SHP77 (cell line): Measurements from ENCODE around the gene SLC39A13.
A peak's percentile ranks its signal among the peaks of the same experiment; 100 is the strongest.

Source experiments
- DNase-seq, 2 experiments: peaks; one replicate each; lab custom pipeline; 2025; lab: John Stamatoyannopoulos, UW

Gene SLC39A13

GRCh38 chr11:47407746-47408590 lies at the start of gene SLC39A13:
Gene SLC39A13, plus strand, starts transcription at chr11:47408590. Its CDS starts 1,505 bp downstream, at chr11:47410095.
- peak; percentile 84 to 97 for DNase-seq

DNA sequence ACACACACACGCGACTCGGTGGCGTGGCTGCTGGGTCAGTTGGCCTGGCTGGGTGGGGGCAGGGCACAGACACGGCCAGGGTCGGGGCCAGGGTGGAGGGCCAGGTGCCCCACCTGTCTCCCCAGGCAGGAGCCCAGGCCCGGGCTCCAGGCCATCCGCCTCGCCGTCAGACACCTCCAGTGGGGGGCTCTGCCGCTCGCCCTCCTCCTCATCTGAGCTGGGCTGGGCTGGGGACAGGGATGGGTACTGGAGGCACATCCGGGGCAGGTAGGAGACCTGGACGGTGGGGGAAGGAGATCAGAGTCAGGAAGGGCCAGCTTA lies 49.7 kb upstream of the SLC39A13 start:
- no peak for DNase-seq

DNA sequence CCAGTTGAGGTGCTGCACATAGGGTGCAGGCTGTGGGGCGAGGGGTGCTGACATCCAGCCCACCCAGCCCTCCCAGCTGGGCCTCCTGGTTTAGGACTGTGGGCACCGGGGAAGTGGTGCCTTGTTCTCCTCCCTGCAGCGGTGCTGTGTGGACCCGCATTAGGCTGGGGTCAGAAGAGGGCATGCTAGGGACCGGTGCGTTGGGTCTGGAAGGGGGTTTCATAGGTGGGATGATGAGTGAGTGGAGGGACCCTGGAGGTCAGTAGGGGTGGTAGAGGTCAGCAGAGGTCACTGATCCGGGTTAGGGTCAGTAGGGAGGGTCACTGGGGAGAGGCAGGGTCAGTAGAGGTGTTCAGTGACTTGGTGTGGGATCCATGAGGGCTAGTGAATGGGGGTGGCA lies 49.2 kb upstream of the SLC39A13 start:
- no peak for DNase-seq

DNA sequence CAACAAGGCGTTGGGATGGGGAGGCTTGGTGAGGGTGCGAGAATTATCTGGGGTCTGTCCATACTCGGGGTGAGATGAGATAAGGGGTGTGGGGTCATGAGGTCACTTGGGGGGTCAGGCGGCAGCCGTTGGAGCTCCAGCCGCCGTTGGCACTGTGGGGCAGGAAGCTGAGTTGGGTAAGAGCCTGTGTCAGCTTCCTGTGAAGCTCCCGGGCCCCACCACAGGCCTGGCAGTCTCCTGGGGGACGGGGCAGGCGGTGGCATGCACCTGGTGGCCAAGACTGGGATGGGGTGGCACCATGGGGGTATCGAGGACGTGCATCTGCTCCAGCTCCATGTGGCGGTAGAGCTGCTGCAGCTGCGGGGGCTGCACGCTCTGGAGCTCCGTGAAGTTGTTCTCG lies 48.8 kb upstream of the SLC39A13 start:
- no peak for DNase-seq

- no peak for DNase-seq
Measured at GRCh38 chr11:47360341-47360740, 48.0 kb upstream of the SLC39A13 start.

- no peak for DNase-seq
Measured at GRCh38 chr11:47361419-47361818, 47.0 kb upstream of the SLC39A13 start.

- no peak for DNase-seq
Measured at GRCh38 chr11:47366020-47366490, 42.3 kb upstream of the SLC39A13 start.

GRCh38 chr11:47369676-47370075 lies 38.7 kb upstream of the SLC39A13 start:
- no peak for DNase-seq

DNA sequence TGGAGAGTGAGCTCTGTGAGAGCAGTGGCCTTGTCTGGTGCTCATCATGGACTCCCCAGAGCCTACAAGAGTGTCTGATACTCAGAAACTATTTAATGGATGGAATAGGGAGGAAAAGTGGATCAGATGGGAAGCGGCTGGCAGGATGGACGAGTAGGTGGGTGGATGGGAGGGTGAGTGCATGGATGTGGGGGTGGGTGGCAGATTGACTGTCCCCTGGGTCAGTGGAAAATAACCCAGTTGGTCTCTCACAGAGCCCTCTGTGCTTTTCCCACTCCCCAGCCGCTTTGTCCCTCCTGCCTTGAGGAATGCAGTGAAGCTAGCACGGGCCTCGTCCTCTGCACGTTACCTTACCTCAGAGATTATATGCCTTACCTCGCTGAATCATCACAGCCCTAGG lies 36.0 kb upstream of the SLC39A13 start:
- DNase-seq: no peak

DNA sequence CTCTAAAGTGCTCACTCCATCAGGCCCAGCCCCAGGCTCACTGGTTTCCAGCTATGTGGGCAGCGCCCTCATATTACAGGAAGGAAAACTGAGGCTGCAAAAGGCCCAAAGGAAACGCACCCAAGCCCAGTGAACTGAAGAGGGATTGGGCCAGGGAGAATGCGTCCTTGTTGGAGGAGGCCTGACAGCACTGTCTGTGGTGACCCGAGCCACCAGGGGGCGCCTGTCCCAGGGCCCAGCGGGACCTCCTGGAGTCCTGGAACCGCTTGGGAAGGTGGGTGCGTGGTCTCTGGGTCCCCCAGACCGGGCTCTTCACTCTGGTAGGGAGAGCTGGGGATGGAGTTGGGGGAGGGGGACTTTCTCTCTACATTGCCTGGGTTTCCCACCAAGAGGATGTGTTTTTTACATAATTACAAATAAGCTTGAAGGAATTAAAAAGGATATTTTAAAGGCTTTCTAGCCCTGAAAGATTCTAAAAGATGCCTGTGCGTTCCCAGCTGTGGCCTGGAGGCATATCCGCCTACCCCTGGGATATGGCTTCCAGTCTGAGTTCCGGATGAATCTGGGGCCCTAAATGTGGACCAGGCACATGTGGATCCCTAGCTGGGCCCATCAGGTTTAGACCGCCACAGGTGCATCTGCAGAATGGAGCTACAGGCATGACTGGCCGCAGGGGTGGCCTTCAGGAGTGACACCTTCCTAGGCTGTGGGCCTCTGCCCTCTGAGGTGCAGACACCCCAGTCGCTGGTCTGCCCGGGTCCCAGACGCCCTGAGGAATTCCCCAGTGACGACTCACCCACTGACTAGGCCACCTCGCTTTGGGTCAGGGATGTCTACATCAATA lies 34.3 kb upstream of the SLC39A13 start:
- peak; percentile 51 to 80 for DNase-seq

DNA sequence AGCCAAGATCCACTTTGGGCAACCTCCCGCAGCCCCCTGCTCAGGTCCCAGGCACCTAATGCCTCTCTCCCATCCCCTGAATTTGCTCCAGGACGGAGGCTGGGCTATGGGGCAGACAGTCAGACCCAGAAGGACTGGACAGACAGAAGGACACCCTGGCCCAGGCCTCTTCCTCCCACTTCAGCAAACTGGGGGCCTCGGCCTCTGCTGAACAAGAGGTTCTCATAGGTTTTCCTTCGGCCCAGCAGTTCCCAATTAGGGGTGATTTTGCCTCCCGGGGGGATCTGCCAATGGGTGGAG lies 33.7 kb upstream of the SLC39A13 start:
- no peak for DNase-seq

DNA sequence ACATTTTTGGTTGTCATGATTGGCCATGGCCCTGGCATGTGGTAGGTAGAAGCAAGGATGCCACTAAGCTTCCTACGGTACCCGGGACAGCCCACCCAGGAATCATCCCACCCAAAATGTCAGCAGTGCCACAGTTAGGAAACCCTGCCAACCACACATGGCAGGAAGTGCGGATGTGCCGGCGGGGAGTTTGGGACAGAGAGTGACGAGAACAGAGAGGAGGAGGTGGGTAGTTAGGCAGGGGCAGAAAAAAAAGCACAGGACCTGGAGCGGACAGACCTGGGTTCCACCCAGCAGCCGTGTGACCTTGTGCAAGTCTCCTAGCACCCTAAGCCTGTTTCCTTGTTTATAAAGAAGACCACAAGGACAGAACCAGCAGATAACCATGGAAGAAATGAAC lies 33.4 kb upstream of the SLC39A13 start:
- DNase-seq: no peak

- DNase-seq: no peak
Measured at GRCh38 chr11:47375546-47376085, 32.8 kb upstream of the SLC39A13 start.

GRCh38 chr11:47376107-47376524 lies 32.3 kb upstream of the SLC39A13 start:
- DNase-seq: no peak

GRCh38 chr11:47376525-47377371 lies 31.6 kb upstream of the SLC39A13 start:
- no peak for DNase-seq

- DNase-seq: no peak
Measured at GRCh38 chr11:47377571-47378009, 30.8 kb upstream of the SLC39A13 start.

DNA sequence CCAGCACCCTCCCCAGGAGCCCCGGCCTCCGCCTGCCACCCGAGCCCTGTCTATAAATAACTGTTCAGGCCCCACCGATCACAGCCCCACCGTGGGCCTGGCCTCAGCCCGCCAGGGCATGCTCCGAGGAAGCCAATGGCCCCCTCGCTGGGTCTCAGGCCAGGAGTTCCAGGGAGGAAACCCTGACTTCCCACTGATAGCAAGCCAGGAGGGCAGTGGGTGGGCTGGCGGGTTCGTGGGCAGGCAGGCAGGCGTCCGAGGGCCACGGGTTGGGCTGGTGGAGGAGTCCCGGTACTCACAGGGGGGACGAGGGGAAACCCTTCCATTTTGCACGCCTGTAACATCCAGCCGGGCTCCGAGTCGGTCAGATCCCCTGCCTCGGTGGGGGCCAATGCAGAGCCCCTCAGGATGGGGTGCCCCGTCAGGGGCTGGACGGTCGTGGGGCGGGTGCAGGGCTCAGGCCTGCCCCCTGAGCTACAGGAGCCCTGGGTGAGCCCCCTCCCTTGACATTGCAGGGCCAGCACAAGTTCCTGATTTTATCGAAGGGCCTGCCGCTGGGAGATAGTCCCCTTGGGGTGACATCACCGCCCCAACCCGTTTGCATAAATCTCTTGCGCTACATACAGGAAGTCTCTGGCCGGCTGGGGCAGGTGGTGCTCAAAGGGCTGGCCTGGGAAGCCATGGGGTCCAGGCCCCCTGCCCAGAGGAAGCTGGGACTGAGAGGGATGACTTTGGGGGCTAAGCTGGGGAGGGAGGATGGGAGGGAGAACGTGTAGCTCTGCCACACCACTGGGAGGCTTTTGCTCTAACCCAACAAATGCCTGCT lies 30.2 kb upstream of the SLC39A13 start, which contains the start of gene SPI1:
TSS of gene SPI1 (minus strand) at position 538 of the 826 bp plus-strand sequence. CDS start at position 344, 194 bp downstream.
- no peak for DNase-seq

GRCh38 chr11:47378836-47379170 lies 29.6 kb upstream of the SLC39A13 start:
- DNase-seq: no peak

- no peak for DNase-seq
Measured at GRCh38 chr11:47379317-47379716, 29.1 kb upstream of the SLC39A13 start.

- DNase-seq: no peak
Measured at GRCh38 chr11:47380078-47380477, 28.3 kb upstream of the SLC39A13 start.

DNA sequence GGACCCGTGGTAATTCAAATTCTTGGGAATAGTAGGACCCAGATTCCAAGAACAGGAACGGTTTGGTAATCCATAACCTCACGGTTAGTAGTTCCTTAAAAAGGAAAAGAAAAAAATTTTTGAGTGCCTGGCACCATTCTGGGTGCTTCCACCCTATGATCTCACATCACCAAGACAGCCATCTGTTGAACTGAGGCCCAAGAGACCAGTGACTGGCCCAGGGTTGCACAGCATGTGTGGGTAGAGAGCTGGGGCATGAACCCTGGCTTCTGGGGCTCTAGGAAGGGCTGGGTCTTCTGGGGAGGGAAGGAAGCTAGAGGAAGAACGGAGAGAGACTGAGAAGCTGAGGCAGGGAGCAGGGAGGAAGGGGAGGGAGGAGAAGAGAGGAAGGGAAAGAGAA lies 25.3 kb upstream of the SLC39A13 start:
- DNase-seq: no peak
